ENCODE results near the gene ECI2.
A peak's percentile ranks its signal among the peaks of the same experiment; 100 is the strongest.
"Not testable (repeated sequence)": the region's sequence is repeated elsewhere in the genome, so short reads cannot be mapped to it uniquely, and the experiment has no call there.

The ECI2 gene

DNA sequence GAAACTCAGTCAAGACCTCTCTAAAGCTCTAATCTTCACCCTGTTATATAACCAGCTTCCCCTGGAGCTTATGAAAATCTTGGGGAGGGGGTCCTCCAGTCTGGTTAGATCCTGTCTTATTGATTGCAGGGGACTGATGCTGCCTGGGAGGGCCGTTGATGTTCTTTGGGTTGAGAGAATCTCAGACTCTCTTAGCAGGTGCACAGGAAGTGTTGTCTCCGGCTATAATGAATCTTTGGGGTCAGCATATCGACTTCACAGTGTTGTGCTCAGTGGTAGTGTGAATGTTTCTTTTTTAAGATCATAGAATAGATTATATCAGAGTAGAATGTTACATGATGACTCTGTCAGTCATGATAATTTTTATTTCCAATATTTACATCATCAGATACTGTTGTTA, 2.8 kb upstream of the ECI2 start:
- no peak for DNase-seq

GRCh38 chr6:4136354-4136831, 1.0 kb upstream of the ECI2 start:
- no peak for DNase-seq

DNA sequence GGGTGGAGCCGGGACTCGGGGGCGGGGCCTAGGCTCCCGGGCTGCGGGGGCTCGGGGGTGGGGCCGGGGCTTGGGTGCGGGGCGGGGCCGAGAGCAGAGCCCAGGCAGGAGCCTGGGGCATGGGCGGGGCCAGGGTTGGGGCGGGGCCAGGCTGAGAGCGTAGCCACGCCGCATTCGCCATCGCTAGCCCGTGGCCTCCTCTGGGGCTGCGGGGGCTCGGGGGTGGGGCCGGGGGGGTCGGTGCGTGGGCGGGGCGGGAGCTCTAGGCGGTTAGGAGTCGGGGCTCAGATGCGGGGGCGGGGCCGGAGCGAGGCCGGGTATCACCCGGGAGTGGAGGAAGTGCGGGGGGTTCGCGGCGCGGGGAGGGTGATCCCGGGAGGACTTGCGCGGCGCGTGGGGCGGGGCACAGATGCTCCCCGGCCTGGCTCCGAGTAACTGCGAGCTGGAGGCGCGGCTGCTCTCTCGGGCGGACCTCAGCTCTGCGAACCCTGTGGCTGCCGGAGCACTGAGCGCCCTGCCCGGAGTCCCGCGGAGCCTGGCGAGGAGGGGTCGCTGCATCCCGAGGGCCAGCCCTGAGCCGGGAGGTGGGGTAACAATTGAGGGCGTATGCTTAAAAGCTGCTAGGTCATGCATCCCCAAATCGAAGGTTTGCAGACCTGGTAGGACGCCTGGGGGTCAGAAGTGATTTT, 434 bp upstream of the ECI2 start:
- peak; percentile 97 to 100 for DNase-seq

GRCh38 chr6:4133941-4134838, 1.2 kb downstream of the ECI2 start:
- DNase-seq, result peak in 1 of 2 donors; percentile 44

DNA sequence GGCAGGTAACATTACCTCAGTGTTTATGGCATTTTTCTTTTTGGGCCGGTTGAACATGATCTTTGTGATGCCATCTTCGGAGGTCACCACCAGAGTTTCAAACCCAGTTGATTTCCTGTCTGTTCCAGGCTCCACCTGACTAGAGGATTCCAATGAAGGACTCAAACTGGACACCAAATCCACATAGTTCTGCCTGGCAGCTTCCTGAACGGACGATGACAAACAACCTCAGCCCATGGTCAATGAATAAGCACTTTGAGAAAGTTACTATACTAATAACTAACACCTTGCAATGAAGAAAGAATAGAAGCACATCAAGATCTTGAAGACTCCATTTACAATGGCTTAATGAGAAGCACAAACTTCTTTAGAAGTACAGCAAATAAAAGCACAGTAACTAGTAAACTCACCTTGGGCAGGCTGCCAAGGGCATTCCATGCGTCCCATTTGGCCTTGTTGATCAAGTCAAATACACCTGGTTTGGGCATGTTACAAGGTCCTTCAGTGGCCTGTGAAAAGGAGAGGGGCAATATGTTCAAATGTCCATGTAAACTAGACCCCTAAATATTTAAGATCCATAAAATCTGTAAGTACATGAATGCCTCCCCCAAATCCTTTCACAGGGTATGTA, 4.9 kb downstream of the ECI2 start:
- DNase-seq, result no peak

DNA sequence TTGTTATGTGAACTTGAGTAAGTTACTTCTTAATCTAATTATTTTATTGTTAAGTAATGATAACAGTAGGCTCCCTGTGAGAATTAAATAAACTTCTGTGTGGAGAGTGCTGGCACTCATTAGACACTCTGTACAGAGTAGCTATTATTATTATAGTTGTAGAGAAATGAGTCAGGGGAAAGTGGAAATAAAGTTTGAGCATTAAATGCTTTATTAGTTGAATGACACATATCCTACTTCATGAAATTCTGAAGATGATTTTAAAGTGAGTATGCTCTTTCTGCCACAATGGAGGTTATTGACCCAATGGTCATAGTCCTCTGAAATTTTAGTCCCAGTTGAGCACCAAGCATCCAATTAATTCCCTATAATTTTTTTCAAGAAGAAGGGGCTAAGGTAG, 5.9 kb downstream of the ECI2 start:
- no peak for DNase-seq

DNA sequence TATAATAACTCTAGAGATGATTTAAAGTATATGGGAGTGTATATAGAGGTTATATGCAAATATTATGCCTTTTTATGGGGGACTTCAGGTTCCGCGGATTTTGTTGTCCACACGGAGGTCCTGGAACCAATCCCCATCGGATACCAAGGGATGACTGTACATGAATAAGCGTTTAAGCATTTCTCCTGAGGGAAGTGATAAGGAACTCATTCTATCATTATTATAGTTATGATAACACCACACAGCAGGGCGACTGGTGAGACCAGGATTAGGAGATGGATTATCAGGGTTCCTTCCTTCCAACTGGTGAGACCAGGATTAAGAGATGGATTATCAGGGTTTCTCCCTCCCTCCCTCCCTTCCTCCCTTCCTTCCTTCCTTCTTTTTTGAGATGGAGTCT, 6.6 kb downstream of the ECI2 start:
- DNase-seq, result no peak

DNA sequence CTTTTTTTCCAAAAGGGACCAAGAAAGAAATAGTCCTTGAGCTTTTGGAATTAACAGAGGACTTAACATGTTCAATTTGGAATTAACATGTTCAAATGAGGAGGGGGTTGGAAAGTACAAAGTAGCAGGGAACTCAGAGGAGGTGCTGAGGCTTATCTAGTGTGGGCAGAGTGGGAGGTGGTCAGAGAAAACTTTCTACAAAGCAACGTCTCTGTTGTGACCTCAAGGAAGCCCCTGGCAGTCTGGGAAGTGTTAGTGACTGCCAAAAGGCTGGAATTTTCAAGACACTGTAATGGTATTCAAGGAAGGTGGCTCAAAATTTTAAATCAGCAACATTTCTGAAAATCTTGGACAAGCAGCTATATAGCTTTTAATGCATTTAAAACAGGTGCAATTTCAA, 7.3 kb downstream of the ECI2 start:
- no peak for DNase-seq

DNA sequence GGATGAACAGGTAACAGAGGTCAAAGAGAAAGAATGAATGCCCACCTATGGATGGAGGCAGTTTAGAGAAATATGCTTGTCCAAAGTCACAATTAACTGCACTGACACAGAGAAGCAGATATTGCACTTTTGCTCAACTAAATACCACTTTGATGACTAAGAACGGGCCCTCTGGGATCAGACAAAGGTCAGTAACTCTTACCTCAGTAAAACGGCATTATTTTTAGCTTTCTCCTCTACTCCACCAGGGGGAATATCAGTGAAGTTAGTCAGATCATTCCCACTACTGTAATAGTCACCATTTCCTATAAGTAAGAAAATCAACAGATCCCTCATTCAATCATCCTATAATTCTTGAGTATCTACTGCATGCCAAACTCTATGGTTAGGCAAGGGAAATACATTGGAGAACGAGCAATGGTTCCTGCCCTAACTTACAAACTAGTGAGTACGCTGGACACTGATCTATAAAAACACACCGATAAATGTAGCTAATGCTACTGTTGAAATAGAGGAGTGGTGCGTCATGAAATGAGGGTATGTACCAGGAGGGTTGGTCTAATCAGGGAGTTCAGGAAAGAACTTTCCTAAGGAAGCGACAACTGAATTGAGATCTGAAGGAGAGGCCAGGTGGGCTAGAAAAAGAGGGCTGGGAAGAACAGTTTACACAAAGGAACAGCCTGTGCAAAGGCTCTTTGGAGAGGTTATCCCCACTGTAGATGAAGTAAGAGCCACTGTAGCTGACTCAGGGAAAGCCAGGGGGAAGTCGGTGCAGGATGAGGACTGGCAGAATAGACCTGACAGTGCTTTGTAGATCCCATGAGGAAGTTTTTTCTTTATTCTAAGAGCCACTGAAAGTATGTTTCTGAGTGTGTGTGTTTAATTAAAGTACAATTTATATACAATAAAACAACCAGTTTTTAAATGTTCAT, 9.2 kb downstream of the ECI2 start:
- no peak for DNase-seq

- DNase-seq, result no peak
Observed at GRCh38 chr6:4125500-4125899, 9.9 kb downstream of the ECI2 start.

GRCh38 chr6:4124351-4124750, 11.0 kb downstream of the ECI2 start:
- no peak for DNase-seq

GRCh38 chr6:4115741-4116140, 19.6 kb downstream of the ECI2 start:
- no peak for DNase-seq

DNA sequence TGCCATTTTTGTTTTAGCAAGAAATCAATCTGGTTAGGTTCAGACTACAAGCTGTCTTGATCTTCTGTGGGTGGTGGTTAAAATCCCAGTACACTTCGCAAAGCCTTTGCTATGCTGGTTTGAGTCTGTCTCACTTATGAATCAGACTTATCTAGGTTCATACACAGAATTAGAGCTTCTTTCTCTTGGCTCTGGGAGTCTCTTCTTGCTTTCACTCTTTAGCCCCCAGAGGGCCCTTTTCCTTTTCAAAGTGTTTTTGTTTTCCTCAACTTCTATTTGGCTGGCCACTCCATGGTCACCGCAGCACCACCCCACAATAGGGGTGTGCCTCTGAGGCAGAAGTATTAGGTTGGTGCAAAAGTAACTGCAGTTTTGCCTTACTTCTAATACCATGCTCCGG, 21.3 kb downstream of the ECI2 start:
- no peak for DNase-seq

DNA sequence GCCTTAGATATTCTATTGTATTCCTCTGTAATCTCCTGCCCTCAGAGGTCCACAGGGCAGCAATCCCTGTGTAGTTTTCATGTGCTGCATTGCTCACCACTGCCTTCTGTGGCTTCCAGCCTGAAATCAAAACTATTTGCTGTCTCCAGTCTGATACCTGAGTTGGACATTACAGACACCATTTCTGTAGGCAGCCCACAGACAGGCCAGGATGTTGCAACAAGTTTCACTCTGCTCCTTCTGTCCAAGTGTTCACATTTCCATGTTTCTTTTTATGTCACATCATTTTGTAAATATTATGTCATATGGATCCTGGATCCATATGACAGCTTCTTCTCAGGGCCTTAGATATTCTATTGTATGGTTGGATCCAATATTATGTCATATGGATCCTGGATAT, 21.7 kb downstream of the ECI2 start:
- DNase-seq, result no peak

GRCh38 chr6:4112366-4112765, 23.0 kb downstream of the ECI2 start:
- DNase-seq, result no peak

DNA sequence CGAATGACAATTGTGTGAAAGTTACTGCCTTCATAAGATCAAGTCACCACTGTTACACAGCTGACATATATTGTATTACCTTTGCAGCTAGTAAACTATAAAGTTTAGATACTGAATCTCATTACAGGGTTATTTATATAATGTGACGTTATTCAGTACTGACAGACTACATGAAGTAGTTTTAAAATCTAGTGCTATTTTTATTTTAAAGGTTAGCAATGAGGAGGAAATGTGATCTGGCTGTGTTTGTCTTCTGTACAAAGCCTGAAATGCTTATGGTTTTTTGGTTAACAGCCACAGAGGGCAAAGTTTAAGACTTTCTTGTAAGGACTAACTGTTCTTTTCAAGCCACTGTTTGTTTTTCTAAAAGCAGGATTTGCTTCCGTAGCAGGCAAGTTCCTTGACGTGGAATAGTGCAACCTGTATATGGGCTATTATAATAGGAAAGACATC, 26.0 kb downstream of the ECI2 start:
- DNase-seq, result not testable (repeated sequence)

- DNase-seq, result no peak
Observed at GRCh38 chr6:4108561-4109093, 26.7 kb downstream of the ECI2 start.

DNA sequence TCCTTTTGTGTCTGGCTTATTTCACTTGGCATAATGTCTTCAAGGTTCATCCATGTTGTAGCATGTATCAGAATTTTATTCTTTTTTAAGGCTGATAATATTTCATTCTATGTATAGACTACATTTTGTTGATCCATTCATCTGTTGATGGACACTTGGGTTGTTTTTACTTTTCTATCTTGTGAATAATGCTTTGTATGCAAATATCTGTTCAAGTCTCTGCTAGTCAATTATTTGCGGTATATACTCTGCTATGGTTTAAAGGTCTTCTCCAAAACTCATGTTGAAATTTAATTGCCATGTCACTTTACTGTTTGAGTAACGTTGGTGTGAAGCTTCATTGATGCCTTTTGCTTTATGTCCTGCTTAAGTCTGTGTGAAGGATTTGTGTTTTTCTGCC, 27.5 kb downstream of the ECI2 start:
- no peak for DNase-seq

DNA sequence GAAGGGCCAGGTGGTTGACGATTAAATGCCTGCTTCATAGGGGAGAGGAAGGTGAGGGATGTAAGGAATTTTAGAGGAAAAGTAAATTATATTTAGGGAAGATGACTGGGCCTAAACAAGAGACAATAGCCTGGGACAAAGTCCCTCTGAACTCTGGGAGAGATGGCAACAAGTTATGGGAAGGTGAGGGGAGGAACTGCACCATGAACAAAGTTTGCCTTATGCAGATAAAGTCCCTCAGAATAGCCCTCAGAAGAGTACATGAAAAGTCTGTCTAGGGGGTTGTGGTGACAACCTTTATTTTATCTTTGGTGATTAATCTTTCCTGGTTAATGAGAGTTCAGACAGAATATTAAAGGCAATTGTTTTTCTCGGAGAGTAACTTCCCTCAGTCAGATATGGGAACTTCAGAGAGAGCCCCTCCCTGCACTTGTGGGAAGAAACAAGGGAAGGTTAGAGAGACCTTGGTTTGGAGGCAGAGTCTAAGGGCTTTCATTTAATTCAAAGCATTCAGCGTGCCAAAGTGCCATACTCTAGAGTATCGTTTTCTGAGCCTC, 29.3 kb downstream of the ECI2 start:
- DNase-seq, result no peak

DNA sequence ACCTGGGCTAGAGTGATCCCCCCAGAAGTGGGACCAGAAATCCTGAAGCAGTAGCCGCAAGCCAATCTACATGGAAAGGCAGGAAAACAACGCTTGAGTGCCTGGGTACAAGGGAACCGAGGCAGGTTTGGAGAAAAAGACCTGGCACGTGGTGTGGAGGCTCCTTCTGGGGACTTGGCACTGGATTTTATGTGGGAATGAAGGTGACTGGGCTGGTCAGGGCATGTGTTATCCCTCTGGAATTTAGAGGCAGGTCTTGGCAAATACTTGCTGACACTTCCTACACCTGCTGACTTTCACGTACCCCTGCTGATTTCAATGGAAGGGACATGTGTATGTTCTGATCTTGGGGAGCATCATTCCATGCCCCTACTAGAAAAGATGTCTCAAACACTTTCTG, 31.4 kb downstream of the ECI2 start:
- DNase-seq, result no peak

- no peak for DNase-seq
Observed at GRCh38 chr6:4102687-4103244, 32.6 kb downstream of the ECI2 start.

- DNase-seq, result no peak
Observed at GRCh38 chr6:4101298-4101697, 34.1 kb downstream of the ECI2 start.

Data from hippocampal formation (tissue), 2 donors.